CD4-positive, alpha-beta memory T cell (primary cell): Measurements from ENCODE around the gene CCDC34. TPM values are rescaled to one million over a fixed set of nuclear protein-coding genes. Genes with fewer than 3 reads are reported as not detected.

ENCODE experiments used
- CTCF ChIA-PET: fragments of 350-600 bp; sonication (Branson Sonifier 250); formaldehyde crosslinking; loops from one replicate; lab custom pipeline; 2021; ENCODE audit warnings: inconsistent platforms; ENCODE audit not compliant: partially characterized antibody; lab: Charles Lee
- POLR2A ChIA-PET: fragments of 350-600 bp; sonication (Branson Sonifier 250); formaldehyde crosslinking; loops from one replicate; lab custom pipeline; 2021; ENCODE audit not compliant: partially characterized antibody; lab: Charles Lee
- DNase-seq, 5 donors: peaks; one replicate each; pipeline versions ENCODE4 v3.0.0 to v3.0.0-alpha.2; 2020 to 2022; ENCODE audit warnings: mixed read lengths in 1 of 5
- H3K27ac ChIP-seq: one replicate; pipeline ENCODE4 v1.7.0; 2013; ENCODE audit warnings: low read depth, low read length
- H3K27me3 ChIP-seq: 2 replicates; pipeline ENCODE4 v1.7.0; 2013; ENCODE audit warnings: mild to moderate bottlenecking, low read length, moderate library complexity; ENCODE audit not compliant: insufficient read depth
- H3K36me3 ChIP-seq: 2 replicates; pipeline ENCODE4 v1.7.0; 2013; ENCODE audit warnings: mild to moderate bottlenecking, low read length, moderate library complexity; ENCODE audit not compliant: insufficient read depth
- H3K4me1 ChIP-seq: 2 replicates; pipeline ENCODE4 v1.7.0; 2013; ENCODE audit warnings: mild to moderate bottlenecking, low read length, moderate library complexity; ENCODE audit not compliant: insufficient read depth
- H3K4me3 ChIP-seq, 2 donors: one replicate each; pipeline ENCODE4 v1.7.0; 2013; ENCODE audit warnings: low read length in 2 of 2, mild to moderate bottlenecking in 1 of 2
- H3K9me3 ChIP-seq, 2 donors: one replicate each; pipeline ENCODE4 v1.7.0; 2013; ENCODE audit warnings: low read length in 2 of 2, control low read depth in 1 of 2; ENCODE audit not compliant: control insufficient read depth in 1 of 2
- H3K27ac Mint-ChIP-seq, 7 donors: one replicate each; pipeline ENCODE4 v1.8.0; 2020 to 2021; ENCODE audit warnings: mixed read lengths in 7 of 7, mild to moderate bottlenecking in 6 of 7, inconsistent platforms in 3 of 7, moderate library complexity in 3 of 7
- H3K27me3 Mint-ChIP-seq, 2 donors: one replicate each; pipeline ENCODE4 v1.8.0; 2020 to 2021; ENCODE audit warnings: mixed read lengths in 2 of 2
- H3K36me3 Mint-ChIP-seq, 2 donors: one replicate each; pipeline ENCODE4 v1.8.0; 2020 to 2021; ENCODE audit warnings: mixed read lengths in 2 of 2, inconsistent platforms in 1 of 2, mild to moderate bottlenecking in 1 of 2
- H3K4me1 Mint-ChIP-seq, 4 donors: one replicate each; pipeline ENCODE4 v1.8.0; 2020 to 2021; ENCODE audit warnings: mixed read lengths in 4 of 4, mild to moderate bottlenecking in 1 of 4
- H3K4me3 Mint-ChIP-seq, 8 donors: one replicate each; pipeline ENCODE4 v1.8.0; 2020 to 2021; ENCODE audit warnings: mixed read lengths in 8 of 8, mild to moderate bottlenecking in 7 of 8, moderate library complexity in 6 of 8, inconsistent platforms in 3 of 8
- H3K9me3 Mint-ChIP-seq, 8 donors: one replicate each; pipeline ENCODE4 v1.8.0; 2020 to 2021; ENCODE audit warnings: mixed read lengths in 8 of 8, mild to moderate bottlenecking in 5 of 8, inconsistent platforms in 3 of 8, moderate library complexity in 1 of 8
- intact Hi-C: fragments of 100-400 bp; cut with micrococcal nuclease; formaldehyde crosslinking; loops from one replicate; pipeline ENCODE4 v1.15.1; 2023
- polyA plus RNA-seq, 2 donors: library from polyadenylated mRNA; unstranded; fragments of 300-500 nt; fragmentation: Illumina TruSeq; gene quantifications; one replicate each; pipeline ENCODE4 v1.2.3, GENCODE V29; 2021
- total RNA-seq, 2 experiments: library from RNA; stranded (reverse); gene quantifications; one replicate each; pipeline ENCODE4 v1.2.3, GENCODE V29; 2021

Gene CCDC34
- total and polyA plus RNA-seq, 4 experiments from 2014 or later = 0.94 to 3.7 (median 2.7) TPM

DNA sequence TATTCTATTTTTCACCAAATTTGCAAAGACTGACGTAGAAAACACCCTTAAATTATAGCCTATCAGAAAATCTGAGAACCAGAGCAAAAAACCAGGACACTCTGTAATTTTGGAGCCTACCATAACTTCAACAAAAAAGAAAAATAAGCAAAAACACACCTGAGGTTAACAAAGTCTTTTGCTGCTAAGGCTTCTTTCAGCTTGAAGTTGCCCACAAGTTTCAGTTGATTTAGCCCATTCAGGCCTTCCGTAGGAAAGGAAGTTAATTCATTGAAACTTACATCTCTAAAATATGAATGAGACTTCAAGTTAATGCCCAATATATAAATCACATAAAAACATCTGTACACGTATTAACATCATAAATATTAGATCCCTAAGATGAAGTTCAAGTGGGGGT is 10.4 kb upstream of the CCDC34 start:
- H3K4me1 Mint-ChIP-seq = no peaks in the 10 kb centered on the region
- H3K4me3 Mint-ChIP-seq = no peak overlapping the region
- ChIA-PET POLR2A (interaction anchor here (1.6 kb wide), 1 partner anchor 10 kb away, joined by 5 read pairs; the partner anchor contains the start of gene CCDC34), CTCF (no interaction called here)
- intact Hi-C loops = no loop called here
- Histone ChIP-seq H3K27ac (no peak overlapping the region), H3K27me3 (no peaks in the 10 kb centered on the region), H3K36me3 (no peaks in the 10 kb centered on the region), H3K9me3 (no peaks in the 10 kb centered on the region), H3K4me1 (no peaks in the 10 kb centered on the region), H3K4me3 (no peak overlapping the region)
- no peaks in the 10 kb centered on the region for H3K9me3 Mint-ChIP-seq
- no peaks in the 10 kb centered on the region for H3K27me3 Mint-ChIP-seq
- no peaks in the 10 kb centered on the region for H3K36me3 Mint-ChIP-seq
- no peak for DNase-seq
- H3K27ac Mint-ChIP-seq = no peak overlapping the region

DNA sequence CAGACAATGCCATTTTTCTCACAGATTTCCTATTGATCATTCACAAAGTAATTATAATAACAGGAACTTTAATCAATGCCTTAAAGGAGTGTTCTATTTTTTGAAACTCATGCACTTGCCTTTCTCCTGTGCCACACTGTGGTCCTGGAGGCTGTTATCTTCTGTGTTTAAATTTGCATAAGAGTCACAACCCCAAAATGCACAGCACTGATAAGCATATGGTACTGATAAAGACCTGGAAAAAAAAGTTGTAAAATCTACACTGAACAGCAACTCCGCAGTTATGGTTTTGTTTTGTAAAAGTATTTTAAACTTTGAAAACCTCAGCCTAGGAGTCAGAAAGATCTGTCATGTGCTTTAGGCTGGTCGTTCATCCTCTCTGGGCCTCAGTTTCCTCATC is 9.1 kb upstream of the CCDC34 start:
- intact Hi-C loops = no loop called here
- no peak overlapping the region for H3K27ac Mint-ChIP-seq
- no peaks in the 10 kb centered on the region for H3K9me3 Mint-ChIP-seq
- H3K4me1 ChIP-seq = no peaks in the 10 kb centered on the region
- no peaks in the 10 kb centered on the region for H3K4me1 Mint-ChIP-seq
- H3K36me3 ChIP-seq = no peaks in the 10 kb centered on the region
- no peak overlapping the region for H3K4me3 Mint-ChIP-seq
- H3K4me3 ChIP-seq = no peak overlapping the region
- no peaks in the 10 kb centered on the region for H3K36me3 Mint-ChIP-seq
- no peaks in the 10 kb centered on the region for H3K9me3 ChIP-seq
- POLR2A ChIA-PET = no interaction called here
- no peak overlapping the region for H3K27ac ChIP-seq
- CTCF ChIA-PET = no interaction called here
- no peaks in the 10 kb centered on the region for H3K27me3 Mint-ChIP-seq
- no peak for DNase-seq
- no peaks in the 10 kb centered on the region for H3K27me3 ChIP-seq

DNA sequence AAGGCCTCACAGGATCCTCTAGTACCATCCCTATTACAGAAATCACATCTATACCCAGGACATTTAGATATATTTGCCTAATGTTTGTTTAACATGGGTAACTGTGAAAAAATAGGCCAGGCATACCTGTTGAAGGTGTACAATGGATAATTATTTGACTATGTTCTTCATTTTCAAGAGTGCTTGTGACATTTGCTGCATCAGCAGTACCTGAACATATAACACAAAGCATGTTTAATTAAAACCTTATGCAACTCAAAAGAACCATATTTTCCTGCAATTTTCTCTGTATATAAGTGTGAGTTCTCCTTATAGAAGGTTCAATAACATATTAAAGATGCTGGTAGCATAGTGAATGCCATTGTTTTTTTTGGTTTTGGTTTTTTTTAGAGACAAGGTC is 8.5 kb upstream of the CCDC34 start:
- H3K36me3 Mint-ChIP-seq = no peaks in the 10 kb centered on the region
- no peaks in the 10 kb centered on the region for H3K9me3 ChIP-seq
- no peak overlapping the region for H3K4me3 Mint-ChIP-seq
- H3K4me1 Mint-ChIP-seq = no peaks in the 10 kb centered on the region
- POLR2A ChIA-PET = no interaction called here
- no peaks in the 10 kb centered on the region for H3K27me3 ChIP-seq
- CTCF ChIA-PET = interaction anchor here (1.4 kb wide), 1 partner anchor 124 kb away, joined by 4 read pairs; no protein-coding TSS in a partner anchor
- intact Hi-C loops = no loop called here
- H3K4me3 ChIP-seq = no peak overlapping the region
- H3K9me3 Mint-ChIP-seq = no peaks in the 10 kb centered on the region
- H3K27ac Mint-ChIP-seq = no peak overlapping the region
- H3K4me1 ChIP-seq = no peaks in the 10 kb centered on the region
- H3K36me3 ChIP-seq = no peaks in the 10 kb centered on the region
- DNase-seq = no peak
- no peak overlapping the region for H3K27ac ChIP-seq
- H3K27me3 Mint-ChIP-seq = no peaks in the 10 kb centered on the region

DNA sequence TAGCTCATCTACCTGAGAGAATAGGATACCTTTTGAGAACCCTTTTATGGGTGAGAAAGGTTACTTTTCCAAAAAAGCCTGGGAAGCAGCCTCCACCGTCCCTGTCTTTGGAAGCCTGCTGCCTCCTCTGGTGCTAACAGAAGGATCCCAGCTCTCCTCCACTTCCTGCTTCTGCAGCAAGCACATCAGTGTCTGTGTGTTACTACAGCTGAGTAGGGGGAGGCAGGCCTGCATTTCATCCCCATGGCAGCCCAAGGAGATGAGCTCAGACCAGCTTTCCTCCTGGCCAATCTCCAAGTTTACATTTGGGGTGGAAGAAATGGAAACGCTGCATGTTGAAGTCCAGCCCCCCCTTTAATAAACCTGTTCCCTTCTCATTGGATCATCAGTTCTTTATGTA is 7.4 kb upstream of the CCDC34 start:
- H3K27me3 Mint-ChIP-seq = no peaks in the 10 kb centered on the region
- H3K36me3 Mint-ChIP-seq = no peaks in the 10 kb centered on the region
- no peak overlapping the region for H3K27ac ChIP-seq
- no peaks in the 10 kb centered on the region for H3K36me3 ChIP-seq
- ChIA-PET POLR2A (no interaction called here), CTCF (interaction anchor here (1.2 to 1.4 kb wide), 2 partner anchors 17 to 125 kb away, joined by 3 to 4 read pairs; no protein-coding TSS in a partner anchor)
- no peak overlapping the region for H3K27ac Mint-ChIP-seq
- H3K27me3 ChIP-seq = no peaks in the 10 kb centered on the region
- intact Hi-C loops = no loop called here
- no peak overlapping the region for H3K4me3 ChIP-seq
- no peaks in the 10 kb centered on the region for H3K4me1 Mint-ChIP-seq
- H3K4me3 Mint-ChIP-seq = no peak overlapping the region
- H3K9me3 ChIP-seq = no peaks in the 10 kb centered on the region
- H3K4me1 ChIP-seq = no peaks in the 10 kb centered on the region
- DNase-seq = no peak
- H3K9me3 Mint-ChIP-seq = no peaks in the 10 kb centered on the region

DNA sequence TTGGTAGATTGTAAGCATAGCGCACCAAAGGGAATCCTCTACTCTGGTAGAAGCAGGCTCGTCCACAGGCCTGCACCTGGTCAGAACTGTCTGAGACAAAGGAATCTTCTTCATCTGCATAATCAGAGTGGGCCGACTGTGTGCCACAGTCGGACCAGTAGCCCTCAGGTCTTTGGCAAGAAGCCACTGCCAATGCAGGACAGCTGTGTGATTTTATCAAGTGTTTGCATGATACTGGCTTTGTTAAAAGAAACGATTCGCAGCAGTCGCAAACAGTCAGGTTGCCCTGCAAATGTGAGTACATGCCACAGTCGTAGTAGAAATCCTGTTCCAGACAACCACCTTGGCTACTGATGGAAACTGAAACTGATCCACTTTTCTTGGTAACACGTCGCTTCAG is 4.9 kb upstream of the CCDC34 start:
- H3K36me3 Mint-ChIP-seq = peaks cover 0 to under 1% of the 10 kb centered on the region in 2 donors
- Histone ChIP-seq H3K4me3 (no peak overlapping the region), H3K9me3 (no peaks in the 10 kb centered on the region), H3K27ac (no peak overlapping the region), H3K4me1 (peaks cover 7% of the 10 kb centered on the region), H3K36me3 (no peaks in the 10 kb centered on the region), H3K27me3 (no peaks in the 10 kb centered on the region)
- ChIA-PET POLR2A (interaction anchor here (1.2 kb wide), 1 partner anchor 17 kb away, joined by 3 read pairs; no protein-coding TSS in a partner anchor), CTCF (no interaction called here)
- H3K27ac Mint-ChIP-seq = no peak overlapping the region
- no peak overlapping the region for H3K4me3 Mint-ChIP-seq
- DNase-seq = no peak
- intact Hi-C loops = no loop called here
- no peaks in the 10 kb centered on the region for H3K9me3 Mint-ChIP-seq
- peaks cover 7 to 11% (median 9%) of the 10 kb centered on the region in 4 donors for H3K4me1 Mint-ChIP-seq
- no peaks in the 10 kb centered on the region for H3K27me3 Mint-ChIP-seq

DNA sequence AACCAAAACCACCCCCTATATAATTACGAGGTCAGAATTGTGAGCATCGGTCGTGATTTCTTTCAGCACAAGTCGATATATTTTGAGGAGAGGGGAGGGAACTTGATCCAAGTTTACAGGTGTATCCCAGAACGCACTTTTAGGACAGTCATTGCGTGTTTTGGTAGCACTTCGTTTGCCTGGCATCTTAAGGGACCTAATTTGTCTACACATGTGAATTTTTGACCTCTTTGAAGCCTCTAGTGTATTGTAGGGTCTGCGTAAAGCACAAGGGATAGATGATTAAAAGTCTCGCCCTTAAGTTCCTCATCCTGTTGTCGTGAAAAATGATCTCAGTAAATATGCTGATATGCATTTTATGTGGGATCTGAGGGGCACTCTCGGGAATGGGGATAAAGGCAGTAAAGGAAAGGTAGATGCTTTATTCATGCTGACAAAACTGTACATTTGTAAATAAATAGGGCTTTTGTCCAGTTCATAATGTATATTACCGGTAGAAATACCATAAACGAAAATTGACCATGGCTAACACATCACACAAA is 632 bp upstream of the CCDC34 start:
- Mint-ChIP-seq H3K4me1 (peaks cover 18 to 28% (median 25%) of the 10 kb centered on the region in 4 donors), H3K4me3 (peak overlapping the region; percentile 87 to 95 (median 93)), H3K9me3 (no peaks in the 10 kb centered on the region), H3K27me3 (no peaks in the 10 kb centered on the region), H3K27ac (peak overlapping the region; percentile 72 to 94 (median 85)), H3K36me3 (peaks cover 0 to 2% of the 10 kb centered on the region in 2 donors)
- intact Hi-C loops = loop anchor here (1.0 to 2.0 kb wide), 3 partner anchors 107 to 745 kb away; partner anchors contain the start of genes KIF18A, LIN7C and METTL15
- H3K27me3 ChIP-seq = no peaks in the 10 kb centered on the region
- ChIA-PET CTCF (interaction anchor here (0.9 to 1.5 kb wide), 2 partner anchors 12 to 122 kb away, joined by 3 to 4 read pairs; no protein-coding TSS in a partner anchor), POLR2A (interaction anchor here (0.7 to 1.8 kb wide), 4 partner anchors 10 to 145 kb away, joined by 3 to 5 read pairs (median 4); partner anchors contain the start of gene LIN7C)
- H3K4me1 ChIP-seq = peaks cover 14% of the 10 kb centered on the region
- H3K4me3 ChIP-seq = peak overlapping the region; percentile 54 to 84
- H3K27ac ChIP-seq = peak overlapping the region; percentile 53
- H3K36me3 ChIP-seq = no peaks in the 10 kb centered on the region
- no peaks in the 10 kb centered on the region for H3K9me3 ChIP-seq
- DNase-seq = no peak

DNA sequence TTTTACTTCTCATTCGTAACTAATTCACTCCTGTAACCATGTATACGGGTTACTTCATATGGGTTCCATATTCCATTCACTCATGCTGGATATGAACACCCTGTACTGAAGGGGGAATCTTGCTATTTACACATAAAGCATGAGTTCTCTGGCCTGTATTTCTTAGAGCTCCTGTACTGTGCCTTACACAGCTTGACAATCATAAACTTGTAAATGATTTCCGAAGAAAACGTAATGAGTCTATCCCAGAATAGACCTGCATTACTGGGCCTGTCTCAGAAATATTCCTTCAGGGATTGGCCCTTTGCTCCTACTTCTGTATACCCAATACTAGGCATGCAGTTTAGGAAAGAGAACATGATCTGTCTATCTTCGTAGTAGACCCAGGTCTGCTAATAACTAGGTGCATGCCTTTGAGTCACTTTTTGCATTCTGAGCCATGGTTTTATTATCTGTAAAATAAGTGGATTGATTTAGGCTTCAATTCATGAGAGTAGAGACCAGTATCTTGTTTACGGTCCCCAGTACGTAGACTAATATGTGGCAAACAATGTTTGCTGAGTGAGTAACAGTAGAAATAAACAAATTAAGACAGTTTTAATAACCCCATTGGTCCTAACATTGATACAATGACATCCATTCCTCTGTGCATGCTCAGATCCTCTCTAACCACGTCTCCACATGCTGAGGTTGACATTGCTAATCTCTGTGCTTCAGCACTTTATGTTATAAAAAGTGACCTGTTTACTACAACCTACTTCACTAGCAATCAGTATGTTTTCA is 1.2 kb downstream of the CCDC34 start:
- peaks cover 0 to 2% of the 10 kb centered on the region in 2 donors for H3K36me3 Mint-ChIP-seq
- H3K27me3 ChIP-seq = no peaks in the 10 kb centered on the region
- intact Hi-C loops = loop anchor here (2.0 kb wide), 2 partner anchors 109 to 747 kb away; partner anchors contain the start of genes KIF18A and METTL15
- no peaks in the 10 kb centered on the region for H3K9me3 Mint-ChIP-seq
- H3K4me3 ChIP-seq = no peak overlapping the region
- no peak for DNase-seq
- POLR2A ChIA-PET = no interaction called here
- peaks cover 22 to 28% (median 26%) of the 10 kb centered on the region in 4 donors for H3K4me1 Mint-ChIP-seq
- H3K4me3 Mint-ChIP-seq = peak overlapping the region; percentile 91 to 95 (median 93)
- H3K27ac ChIP-seq = no peak overlapping the region
- CTCF ChIA-PET = no interaction called here
- H3K4me1 ChIP-seq = peaks cover 14% of the 10 kb centered on the region
- H3K27me3 Mint-ChIP-seq = no peaks in the 10 kb centered on the region
- H3K36me3 ChIP-seq = no peaks in the 10 kb centered on the region
- H3K9me3 ChIP-seq = no peaks in the 10 kb centered on the region
- peak overlapping the region in 6 of 7 donors; percentile 18 to 89 (median 86) for H3K27ac Mint-ChIP-seq
